Measurements from ENCODE around the gene SNAP23.

DNA sequence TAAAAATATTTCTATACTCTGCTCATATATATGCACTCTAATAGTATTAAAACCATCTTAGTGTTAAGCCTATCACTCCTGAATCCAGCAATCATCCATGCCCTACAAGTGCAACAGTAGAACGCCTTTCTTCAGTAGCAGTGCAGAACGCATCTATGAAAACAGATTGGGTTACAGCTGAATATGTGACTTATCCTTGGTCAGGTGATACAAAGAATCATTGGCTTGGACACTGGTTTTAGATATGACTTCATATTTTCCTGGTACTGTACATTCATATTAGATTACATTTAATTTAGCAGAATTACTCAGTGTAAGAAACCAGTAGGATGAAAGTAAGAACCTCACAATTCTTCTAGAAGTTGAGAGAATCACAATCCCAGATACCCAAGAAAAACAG, 47.8 kb upstream of the SNAP23 start:
- TF ChIP-seq CTCF (IDR thresholded peaks at IDR 0.05) (no peak), POLR2A (IDR thresholded peaks at IDR 0.05) (no peak)
